ENCODE measurements around the gene METTL27. TPM values are rescaled to one million over a fixed set of nuclear protein-coding genes. Genes with fewer than 3 reads are reported as not detected.

METTL27 gene
- total RNA-seq, 1 experiment from 2014 or later: 4.3 TPM

DNA sequence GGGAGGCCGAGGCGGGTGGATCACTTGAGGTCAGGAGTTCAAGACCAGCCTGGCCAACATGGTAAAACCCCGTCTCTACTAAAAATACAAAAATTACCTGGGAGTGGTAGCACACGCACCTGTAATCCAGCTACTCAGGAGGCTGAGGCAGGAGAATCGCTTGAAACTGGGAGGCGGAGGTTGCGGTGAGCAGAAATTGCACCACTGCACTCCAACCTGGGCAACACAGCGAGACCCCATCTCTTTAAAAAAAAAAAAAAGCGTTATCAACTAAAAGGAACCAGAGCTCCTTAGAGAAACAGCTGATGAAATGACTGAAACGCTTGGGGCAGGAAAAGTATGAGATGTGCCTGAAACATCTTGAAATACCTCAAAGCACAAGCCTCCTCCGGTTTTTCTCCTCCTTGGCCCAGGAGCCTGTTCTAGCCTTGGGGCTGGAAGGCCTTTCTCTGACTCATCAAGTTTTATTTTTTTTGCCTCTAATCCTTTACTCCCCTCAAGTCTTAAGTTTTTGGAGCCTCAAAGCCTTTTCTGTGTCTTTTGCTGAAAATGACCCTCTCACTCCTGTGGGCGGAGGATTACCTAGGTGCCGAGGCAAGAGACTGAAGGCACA lies 2.6 kb upstream of the METTL27 start:
- H3K36me3 Mint-ChIP-seq: peaks cover 2% of the 10 kb centered on the region; the same call in 1 of the 2 replicates
- H3K27me3 Mint-ChIP-seq (ENCODE audit: low read depth): no peaks in the 10 kb centered on the region; the same call in none of the 2 replicates
- peaks cover 7% of the 10 kb centered on the region for H3K9me3 Mint-ChIP-seq
- no peak for ATAC-seq
- no peak overlapping the region for H3K4me3 Mint-ChIP-seq
- CTCF ChIA-PET: no interaction called here
- TF ChIP-seq, protein P1, sequence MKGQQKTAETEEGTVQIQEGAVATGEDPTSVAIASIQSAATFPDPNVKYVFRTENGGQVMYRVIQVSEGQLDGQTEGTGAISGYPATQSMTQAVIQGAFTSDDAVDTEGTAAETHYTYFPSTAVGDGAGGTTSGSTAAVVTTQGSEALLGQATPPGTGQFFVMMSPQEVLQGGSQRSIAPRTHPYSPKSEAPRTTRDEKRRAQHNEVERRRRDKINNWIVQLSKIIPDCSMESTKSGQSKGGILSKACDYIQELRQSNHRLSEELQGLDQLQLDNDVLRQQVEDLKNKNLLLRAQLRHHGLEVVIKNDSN (CRISPR knock-in tag; IDR thresholded peaks at IDR 0.05): no peak
- no peak for TF ChIP-seq ZBTB21 (CRISPR knock-in tag; IDR thresholded peaks at IDR 0.05; ENCODE audit: borderline replicate concordance)
- TF ChIP-seq ATF6 (CRISPR knock-in tag; IDR thresholded peaks at IDR 0.05): no peak
- no peak for TF ChIP-seq ATF2 (CRISPR knock-in tag; IDR thresholded peaks at IDR 0.05; ENCODE audit: borderline replicate concordance, low read depth)
- no peak for TF ChIP-seq ZNF232 (CRISPR knock-in tag; IDR thresholded peaks at IDR 0.05)
- no peak for TF ChIP-seq ATF3 (CRISPR knock-in tag; conservative IDR thresholded peaks at IDR 0.05)
- TF ChIP-seq SMAD4 (CRISPR knock-in tag; IDR thresholded peaks at IDR 0.05): no peak
- no peak for TF ChIP-seq E2F5 (CRISPR knock-in tag; IDR thresholded peaks at IDR 0.05)
- TF ChIP-seq STAT6 (CRISPR knock-in tag; conservative IDR thresholded peaks at IDR 0.05; ENCODE audit: low read depth): no peak
- no peak for TF ChIP-seq CREM (CRISPR knock-in tag; IDR thresholded peaks at IDR 0.05)
- TF ChIP-seq GTF2I (CRISPR knock-in tag; conservative IDR thresholded peaks at IDR 0.05): no peak
- TF ChIP-seq E2F4 (CRISPR knock-in tag; IDR thresholded peaks at IDR 0.05; ENCODE audit: borderline replicate concordance, low read depth): no peak
- no peak for TF ChIP-seq USF2 (CRISPR knock-in tag; IDR thresholded peaks at IDR 0.05)
- DNase-seq (ENCODE audit: low spot score): no peak
- POLR2A ChIA-PET: no interaction called here
- no peak overlapping the region for H3K27ac Mint-ChIP-seq
- H3K4me1 Mint-ChIP-seq: peaks cover 26% of the 10 kb centered on the region

DNA sequence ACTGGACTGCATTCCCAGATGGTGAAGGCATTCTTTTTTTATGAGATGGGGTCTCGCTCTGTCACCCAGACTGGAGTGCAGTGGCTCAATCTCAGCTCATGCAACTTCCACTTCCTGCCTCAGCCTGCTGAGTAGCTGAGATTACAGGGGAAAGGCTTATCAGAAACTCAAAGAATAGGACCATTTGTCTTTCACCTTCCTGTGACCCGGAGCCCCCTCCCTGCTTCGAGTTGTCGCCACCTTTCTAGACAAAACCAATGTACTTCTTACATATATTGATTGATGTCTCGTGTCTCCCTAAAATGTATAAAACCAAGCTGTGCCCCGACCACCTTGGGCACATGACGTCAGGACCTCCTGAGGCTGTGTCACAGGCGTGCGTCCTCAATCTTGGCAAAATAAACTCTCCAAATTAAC lies 1.8 kb upstream of the METTL27 start:
- peak overlapping the region; percentile 40; the same call in 1 of the 2 replicates for H3K27ac Mint-ChIP-seq
- peaks cover 7% of the 10 kb centered on the region for H3K9me3 Mint-ChIP-seq
- ChIA-PET CTCF (interaction anchor here (2.8 kb wide), 1 partner anchor 33 kb away, joined by 45 read pairs; no protein-coding TSS in a partner anchor), POLR2A (no interaction called here)
- H3K4me1 Mint-ChIP-seq: peaks cover 31% of the 10 kb centered on the region
- peaks cover 2% of the 10 kb centered on the region; the same call in 1 of the 2 replicates for H3K36me3 Mint-ChIP-seq
- H3K27me3 Mint-ChIP-seq (ENCODE audit: low read depth): no peaks in the 10 kb centered on the region; the same call in 1 of the 2 replicates
- DNase-seq (ENCODE audit: low spot score) (no peak), ATAC-seq (no peak)
- H3K4me3 Mint-ChIP-seq: no peak overlapping the region
- TF ChIP-seq MAX (CRISPR knock-in tag; IDR thresholded peaks at IDR 0.05) (no peak), ERG (CRISPR knock-in tag; IDR thresholded peaks at IDR 0.05) (no peak), ZSCAN18 (CRISPR knock-in tag; IDR thresholded peaks at IDR 0.05) (no peak), TCF7 (CRISPR knock-in tag; IDR thresholded peaks at IDR 0.05; ENCODE audit: low read depth) (no peak), TP53 (CRISPR knock-in tag; IDR thresholded peaks at IDR 0.05) (no peak)
- TF ChIP-seq, protein P2, sequence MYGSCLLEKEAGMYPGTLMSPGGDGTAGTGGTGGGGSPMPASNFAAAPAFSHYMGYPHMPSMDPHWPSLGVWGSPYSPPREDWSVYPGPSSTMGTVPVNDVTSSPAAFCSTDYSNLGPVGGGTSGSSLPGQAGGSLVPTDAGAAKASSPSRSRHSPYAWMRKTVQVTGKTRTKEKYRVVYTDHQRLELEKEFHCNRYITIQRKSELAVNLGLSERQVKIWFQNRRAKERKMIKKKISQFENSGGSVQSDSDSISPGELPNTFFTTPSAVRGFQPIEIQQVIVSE (CRISPR knock-in tag; IDR thresholded peaks at IDR 0.05; ENCODE audit: borderline replicate concordance): no peak

Measured in WTC11 (cell line).